Hepatocyte (in vitro differentiated cells): ENCODE measurements around the gene RASGRP4.
"Not testable (repeated sequence)": the region's sequence is repeated elsewhere in the genome, so short reads cannot be mapped to it uniquely, and the experiment has no call there.

Experiments
- CTCF ChIP-seq: fragments of 200-600 bp; sonication (generic); IDR thresholded peaks from 2 replicates; pipeline ENCODE4 v1.5.1; 2016; ENCODE audit warnings: antibody characterized with exemption, mild to moderate bottlenecking; ENCODE audit not compliant: poor library complexity
- EZH2 ChIP-seq: fragments of 200-600 bp; sonication (generic); IDR thresholded peaks from 2 replicates; pipeline ENCODE4 v1.6.1; 2016; ENCODE audit warnings: antibody characterized with exemption, mild to moderate bottlenecking, borderline replicate concordance
- EZH2phosphoT487 ChIP-seq: fragments of 200-600 bp; sonication (generic); IDR thresholded peaks from one replicate; pipeline ENCODE4 v1.6.1; 2018; ENCODE audit warnings: antibody characterized with exemption, mild to moderate bottlenecking, low read depth, moderate library complexity; ENCODE audit not compliant: unreplicated experiment, severe bottlenecking

- TF ChIP-seq EZH2, CTCF, EZH2phosphoT487: not testable (repeated sequence)
Measured at GRCh38 chr19:38472725-38473124, 46.7 kb upstream of the RASGRP4 start.
